GM21390 (cell line): Measurements from ENCODE around the gene ANXA6.
"Not testable (repeated sequence)": the region's sequence is repeated elsewhere in the genome, so short reads cannot be mapped to it uniquely, and the experiment has no call there.

Source experiments
- ATAC-seq: cut with Tn5 transposase; IDR thresholded peaks from one replicate; pipeline ENCODE4 v1.9.1; 2021; ENCODE audit not compliant: unreplicated experiment

The ANXA6 gene

DNA sequence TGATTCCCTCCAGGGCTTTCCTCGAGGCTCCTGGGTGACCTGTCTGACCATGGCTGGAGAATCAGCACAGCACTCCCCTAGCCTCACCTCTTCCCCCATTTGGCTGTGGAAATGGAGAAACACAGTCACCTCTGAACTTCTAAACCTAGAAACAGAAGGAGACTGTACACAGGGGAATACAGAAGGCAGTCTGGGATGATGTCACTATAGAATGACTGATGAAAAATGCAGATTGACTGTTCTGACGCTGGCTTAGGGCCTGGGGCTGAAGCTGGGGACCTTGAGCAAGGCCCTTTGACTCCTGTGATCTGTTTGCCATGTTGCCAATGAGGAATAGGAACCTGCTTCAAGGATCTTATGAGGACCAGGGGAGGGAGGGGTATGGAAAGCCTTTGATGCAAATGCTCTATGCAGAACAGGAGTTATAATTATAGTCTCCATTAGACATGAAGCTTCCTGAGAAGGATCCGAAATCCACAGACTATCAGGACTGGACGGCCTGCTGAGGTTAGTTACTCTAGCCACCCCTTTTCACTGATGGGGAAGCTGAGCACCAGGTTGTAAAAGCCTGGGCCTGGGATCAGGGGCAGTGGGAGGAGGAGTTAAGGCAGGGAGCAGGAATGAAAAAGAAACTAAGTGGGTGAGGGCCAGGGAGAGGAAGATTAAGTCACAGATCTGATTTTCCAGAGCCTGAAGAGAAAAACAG lies 24.4 kb upstream of the ANXA6 start:
- no peak for ATAC-seq

DNA sequence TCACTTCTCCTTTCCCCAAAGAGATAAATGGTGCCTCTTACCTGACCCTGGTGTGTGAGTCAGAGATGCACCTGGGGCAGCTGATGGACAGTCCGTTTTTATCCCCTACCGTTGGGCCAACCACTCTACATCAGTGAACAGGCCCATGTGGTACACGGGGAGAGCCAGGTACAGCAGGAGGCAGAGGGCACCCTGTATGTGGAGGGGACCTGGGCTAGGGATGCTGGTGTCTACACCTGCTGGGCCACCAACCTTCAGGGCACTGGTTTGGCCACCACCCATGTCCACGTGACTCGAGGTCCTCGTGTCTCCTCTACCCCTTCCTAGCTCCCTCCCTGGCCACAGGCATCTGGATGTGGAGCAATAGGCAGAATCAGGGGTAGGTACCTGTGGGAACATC lies 22.7 kb upstream of the ANXA6 start:
- no peak for ATAC-seq

DNA sequence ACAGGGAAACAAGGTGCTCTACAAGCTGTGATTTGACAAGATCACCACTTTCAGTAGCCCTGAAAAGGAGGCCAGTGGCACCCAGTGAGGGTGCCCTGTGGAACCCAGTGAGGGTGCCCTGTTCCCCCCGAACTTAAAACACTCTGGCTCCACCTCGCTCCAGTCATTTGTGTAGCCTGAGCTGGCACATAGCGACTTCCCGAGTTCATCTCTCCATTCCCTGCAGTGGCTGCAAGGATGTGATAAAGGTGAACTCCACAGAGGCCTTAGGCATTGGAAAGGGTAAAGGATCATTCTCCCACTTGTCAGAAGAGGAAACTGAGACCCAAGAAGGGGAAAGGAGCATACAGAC lies 21.9 kb upstream of the ANXA6 start:
- ATAC-seq: no peak

DNA sequence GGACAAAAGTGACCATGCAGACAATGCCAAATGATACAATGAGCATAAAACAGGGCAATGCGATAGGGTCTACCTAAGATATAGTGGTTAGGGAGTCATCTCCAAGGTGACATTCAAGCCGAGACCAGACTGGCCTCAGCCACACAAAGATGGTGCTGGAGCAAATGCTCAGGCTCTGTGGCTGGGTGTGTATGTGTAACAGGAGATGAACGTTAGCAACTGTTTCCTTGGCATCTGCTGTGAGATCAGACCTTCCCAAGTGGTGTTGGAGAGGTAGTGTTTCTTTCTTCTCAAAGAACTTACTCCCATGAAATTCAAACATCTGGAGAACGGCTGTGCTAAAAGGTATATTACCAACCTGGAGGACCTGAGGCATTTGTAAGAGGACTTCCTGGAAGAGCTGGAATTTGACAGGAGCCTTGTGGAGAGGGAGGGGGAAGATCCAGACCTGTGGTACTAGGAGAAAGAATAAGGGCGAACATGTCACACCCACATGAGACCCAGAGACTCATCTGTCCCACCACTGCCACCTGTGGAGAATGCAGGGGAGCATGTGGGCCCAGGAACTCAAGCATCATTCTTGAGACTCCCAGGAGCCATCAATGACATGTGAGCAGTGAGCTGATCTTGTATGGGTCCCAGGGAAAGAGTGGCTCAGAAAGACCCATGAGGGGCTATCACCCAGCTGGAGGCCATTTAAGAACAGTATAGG lies 21.4 kb upstream of the ANXA6 start:
- no peak for ATAC-seq

DNA sequence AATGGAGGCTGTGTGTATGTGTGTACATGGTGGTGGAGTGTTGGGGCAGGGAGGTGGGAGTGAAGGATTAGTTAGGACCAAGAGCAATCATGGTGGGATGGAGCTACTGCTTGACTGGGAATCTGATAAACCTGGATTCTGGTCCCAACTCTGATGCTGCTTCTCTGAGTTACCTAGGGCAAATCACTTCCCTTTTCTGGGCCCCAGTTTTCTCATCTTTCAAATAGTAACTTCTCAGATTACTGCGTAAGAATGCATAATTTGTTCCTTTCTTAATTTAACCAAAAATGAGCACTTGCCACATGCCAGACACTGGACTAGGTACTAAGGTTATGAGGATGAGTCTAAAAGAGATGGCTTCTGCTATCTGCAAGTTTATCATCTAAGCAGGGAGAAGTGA lies 20.8 kb upstream of the ANXA6 start:
- ATAC-seq: no peak

DNA sequence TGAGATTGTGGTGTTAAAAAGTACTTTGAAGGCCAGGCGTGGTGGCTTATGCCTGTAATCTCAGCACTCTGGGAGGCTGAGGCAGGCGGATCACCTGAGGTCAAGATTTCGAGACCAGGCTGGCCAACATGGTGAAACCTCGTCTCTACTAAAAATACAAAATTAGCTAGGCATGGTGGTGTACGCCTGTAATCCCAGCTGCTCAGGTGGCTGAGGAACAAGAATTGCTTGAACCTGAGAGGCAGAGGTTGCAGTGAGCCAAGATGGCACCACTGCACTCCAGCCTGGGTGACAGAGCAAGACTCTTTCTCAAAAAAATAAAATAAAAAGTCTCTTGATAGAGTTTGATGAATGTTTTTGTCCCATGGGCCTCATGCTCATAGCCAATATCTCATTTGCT lies 18.7 kb upstream of the ANXA6 start:
- not testable (repeated sequence) for ATAC-seq

DNA sequence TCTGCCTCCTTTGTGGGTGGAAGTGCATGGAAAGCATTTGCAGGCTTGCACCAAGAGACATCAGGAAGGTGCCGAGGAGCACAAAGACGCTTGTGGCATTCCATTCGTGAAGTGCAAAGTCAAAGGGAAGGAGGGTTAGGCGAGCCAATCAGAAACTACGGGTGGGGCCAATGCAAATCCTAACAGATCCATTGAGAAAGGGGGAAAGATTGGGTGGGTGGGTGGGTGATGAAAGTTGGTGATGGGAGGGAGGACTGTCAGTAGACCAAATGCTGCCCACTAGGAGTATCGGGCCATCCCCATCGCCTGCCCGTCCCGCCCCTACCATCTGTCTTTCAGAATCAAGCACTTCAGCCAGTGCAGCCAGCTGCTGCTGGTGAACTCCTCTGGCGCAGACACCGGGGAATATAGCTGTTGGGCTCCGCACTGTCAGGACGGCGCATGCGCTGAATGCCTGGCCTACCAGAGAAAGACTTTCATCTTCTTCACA lies 17.1 kb upstream of the ANXA6 start:
- ATAC-seq: no peak

DNA sequence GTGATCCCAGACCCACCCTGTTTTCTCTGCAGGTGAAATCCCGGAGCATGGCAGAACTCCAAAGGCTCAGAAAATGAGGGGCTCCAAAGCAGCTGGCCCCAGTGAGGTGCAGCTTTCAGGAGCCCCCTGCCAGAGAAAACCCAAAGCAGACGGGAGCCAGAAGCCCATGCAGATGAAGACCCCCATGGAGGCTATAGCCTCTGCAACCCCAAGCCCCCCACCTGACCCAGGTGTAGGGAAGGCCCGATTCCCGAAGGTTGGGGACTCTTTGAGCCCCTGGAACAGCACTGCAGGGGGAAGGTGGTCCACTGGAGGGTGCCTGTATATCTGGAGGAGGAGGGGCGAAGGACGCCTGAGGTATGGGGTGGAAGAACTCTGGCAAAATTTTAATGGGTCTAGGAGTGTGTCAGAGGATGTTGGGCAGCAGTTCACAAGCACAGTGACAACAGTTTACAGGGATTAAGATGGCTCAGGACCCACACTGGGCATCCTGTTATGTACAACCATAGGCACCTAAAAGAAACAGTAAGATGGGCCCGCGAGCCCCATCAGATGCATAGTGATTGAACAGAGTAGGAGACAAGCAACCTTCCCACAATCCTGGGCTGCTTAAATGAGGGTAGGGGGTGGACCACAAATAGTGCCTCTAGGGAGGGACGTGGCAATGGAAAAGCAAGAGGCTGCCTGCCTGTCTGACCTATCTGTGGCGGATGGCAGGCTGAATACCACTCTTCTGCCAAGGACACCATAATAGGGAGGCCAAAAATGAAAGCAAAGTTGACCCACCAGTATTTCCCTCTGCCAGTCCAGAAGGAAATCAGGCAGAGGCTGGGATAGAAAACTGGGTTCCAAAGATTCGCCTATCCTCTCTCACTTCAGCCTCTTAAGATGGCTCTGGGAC lies 16.4 kb upstream of the ANXA6 start:
- ATAC-seq: no peak

DNA sequence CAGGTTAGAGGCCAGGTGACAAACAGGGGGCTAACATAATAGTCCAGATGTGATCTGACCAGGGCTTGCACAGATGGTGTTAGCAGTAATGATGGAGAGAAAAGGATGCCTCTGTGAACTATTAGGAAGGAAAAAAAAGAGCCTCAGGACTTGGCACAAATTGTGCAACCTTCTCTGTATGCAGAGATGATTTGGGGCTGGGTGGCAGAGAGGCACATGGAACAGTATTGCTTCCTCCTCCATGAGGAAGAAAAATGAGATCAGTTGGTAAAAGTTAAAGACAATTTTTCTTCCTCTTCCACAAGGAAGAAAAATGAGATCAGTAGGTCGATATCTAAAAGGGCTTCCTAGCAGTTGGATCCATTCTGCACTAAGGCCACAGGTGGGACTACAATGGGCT lies 13.9 kb upstream of the ANXA6 start:
- no peak for ATAC-seq

DNA sequence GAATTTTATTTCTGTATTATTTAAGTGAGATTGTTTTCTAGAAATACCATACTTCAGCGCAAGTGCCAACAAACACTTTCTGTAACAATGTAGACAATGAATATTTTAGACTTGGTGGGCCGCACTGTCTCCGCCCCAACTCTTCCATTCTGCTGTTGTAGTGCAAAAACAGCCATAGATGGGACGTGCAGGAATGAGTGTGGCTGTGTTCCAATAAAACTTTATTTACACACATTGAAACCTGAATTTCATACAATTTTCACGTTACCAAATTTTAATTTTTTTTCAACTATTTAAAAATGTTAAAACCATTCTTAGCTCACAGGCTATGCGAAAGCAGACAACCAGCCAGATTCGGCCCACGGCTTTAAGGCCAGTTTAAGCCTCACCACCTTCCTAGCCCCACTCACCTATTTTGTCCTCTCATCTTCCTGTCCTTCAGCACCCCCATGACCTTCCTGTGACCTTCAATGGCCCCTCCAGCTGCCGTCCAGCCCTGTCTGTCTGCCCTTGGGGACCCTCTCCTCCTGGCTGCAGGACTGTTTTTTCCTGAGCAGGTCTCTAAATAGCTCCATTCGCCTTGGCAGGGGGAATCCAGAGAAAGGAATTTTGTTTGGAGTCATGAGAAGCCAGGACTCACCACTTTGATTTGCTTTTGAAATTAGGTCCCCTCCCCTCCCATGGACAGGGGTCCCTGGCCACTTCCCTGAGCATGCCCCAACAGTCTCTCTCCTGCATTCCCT lies 11.2 kb upstream of the ANXA6 start:
- ATAC-seq: no peak

DNA sequence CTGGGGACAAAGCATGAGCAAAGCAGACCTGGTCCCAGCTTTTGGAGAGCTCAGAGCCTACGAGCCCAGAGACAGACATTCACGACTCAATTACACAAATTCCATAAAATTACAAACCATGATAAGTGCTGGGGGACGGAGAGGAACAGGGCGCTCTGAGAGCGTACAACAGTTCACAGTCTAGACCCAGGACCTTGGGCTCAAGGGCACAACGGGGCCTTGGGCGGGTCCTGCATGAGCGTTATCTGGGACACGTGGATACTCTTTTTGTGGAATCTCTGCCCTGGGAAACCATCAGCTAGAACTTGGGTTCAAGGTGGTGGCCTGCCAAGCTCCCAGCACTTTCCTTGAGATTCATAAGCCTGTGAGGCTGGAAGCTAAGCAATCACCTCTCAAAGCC lies 9.4 kb upstream of the ANXA6 start:
- no peak for ATAC-seq

DNA sequence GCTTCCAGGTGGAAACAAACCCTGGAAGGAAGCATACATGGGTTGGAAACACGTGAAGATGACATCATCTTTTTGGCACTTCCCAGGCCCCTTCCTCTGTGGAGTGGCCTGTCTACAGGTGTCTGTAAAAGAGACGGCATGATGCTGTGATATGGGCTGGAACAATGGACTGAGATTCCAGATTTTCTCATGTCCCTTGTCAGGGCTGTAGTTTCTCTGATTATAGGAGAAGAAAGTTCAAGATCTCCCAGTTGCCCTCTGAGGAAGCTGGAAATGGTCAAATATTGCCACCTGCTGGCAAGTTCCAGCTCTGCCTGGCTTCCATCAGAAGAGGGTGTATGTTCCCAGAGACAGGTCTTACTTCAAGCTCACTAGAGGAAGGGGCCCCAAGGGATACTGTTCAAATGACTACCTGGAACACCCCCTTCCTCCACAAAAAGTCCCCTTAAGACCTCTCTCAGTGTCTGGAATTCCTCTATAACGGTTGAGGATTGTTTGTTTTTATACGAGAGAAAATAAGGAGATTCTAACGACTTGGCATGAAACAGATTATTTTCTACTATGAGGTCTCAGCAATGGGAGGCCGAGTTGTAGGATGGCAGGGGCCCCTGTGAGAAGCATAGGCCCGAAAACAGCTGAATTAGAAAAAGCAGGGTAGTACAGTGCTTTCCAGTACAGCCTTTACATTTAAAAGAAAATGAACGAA lies 7.3 kb upstream of the ANXA6 start:
- ATAC-seq: peak; percentile 80

DNA sequence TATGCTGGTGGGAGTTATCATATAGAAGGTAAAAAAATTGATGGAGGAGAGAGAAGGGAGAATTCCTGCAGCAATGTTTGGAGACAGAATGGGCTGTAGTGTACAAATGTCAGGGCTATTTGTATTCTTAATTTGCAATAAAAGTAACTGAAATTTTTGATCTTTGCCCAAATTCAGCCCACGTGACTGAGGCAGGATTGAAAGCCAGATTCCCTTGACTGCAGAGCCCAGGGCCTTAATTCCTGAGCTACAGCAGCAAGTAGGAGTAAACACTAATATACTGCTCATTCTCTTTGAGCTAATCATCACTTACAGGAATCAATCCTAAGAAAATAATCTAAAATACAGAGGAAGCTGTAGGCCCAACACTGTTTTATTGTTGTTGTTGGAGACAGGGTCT lies 5.2 kb upstream of the ANXA6 start:
- ATAC-seq: no peak

DNA sequence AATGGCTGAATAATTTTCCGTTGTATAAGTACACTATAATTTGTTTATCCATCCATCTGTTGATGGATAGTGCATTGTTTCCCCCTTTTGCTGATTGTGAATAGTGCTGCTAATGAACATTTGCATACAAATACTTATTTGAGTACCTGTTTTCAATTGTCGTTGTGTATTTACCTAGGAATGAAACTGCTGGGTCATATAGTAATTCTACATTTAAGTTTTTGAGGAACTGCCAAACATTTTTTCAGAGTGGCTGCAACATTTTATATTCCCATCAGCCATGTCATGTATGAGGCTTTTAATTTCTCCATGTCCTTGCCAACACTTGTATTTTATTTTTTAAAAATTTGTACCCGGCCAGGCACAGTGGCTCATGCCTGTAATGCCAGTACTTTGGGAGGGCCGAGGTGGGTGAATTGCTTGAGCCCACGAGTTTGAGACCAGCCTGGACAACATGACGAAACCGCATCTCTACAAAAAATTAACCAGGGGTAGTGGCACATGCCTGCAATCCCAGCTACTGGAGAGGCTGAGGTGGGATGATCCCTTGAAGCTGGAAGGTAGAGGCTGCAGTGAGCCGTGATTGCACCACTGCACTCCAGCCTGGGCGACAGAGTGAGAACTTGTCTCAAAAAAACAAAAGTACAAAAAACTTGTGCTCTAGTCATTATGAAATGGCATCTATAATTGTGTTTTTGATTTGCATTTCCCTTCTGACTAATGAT lies 2.2 kb upstream of the ANXA6 start:
- ATAC-seq: peak; percentile 24

DNA sequence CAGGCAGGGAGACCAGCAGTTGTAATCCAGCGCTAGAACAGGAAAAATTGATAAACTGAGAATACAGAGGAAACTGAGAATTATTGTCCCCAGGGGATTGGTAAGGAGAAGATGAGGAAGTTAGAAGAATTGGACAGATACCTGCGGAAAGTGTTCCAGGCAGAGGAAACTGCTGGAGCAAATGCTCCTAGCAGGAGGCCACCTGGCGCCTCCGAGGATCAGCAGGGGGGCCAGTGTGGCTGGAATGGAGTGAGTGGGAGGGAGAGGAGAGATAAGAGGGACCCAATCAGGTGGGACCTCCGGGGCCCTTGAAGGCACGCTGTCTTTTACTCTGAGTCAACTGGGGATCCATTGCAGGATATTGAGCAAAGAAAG lies 695 bp upstream of the ANXA6 start:
- ATAC-seq: no peak

DNA sequence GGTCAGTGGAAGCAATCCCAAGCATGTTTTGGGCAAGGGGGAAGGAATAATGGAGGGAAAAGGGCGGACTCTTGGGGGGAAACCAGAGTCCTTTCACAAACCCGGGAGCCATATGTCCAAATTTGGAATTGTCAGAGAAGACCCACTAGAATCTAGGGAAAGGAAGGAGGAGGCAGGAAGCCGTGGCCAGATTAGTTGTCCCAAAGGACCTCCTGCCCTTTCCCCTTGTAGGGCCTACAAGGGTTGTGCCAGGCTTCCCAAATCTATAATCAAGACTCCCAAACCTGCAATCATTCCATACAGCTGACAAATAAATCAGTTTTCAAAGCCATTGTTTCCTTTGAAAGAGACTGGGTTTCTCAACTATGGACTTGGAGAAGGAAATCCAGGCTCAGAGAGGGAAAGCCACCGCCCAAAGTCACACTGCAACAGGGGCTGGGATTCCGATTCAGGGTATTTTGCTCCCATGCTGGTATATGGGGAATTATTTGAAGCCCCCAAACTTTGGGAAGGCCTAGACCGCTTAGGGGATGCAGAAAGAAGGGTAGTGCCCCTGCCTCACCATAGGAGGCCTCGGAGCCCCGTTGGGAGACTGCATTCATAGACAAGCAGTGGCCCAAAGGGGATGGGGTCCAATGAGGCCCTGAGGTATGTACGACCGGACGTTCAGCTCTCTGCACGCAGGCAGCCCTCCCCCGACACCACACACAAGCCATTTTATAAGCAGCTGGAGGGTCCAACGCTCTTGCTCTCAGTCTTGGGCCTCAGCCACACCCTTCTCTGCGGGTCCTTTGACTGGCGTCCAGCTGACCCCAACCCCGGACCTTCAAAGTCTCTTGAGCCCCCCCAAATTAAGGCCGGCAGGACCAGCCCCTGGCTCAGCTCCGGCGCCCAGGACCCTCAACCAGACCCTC lies 815 bp downstream of the ANXA6 start:
- no peak for ATAC-seq

DNA sequence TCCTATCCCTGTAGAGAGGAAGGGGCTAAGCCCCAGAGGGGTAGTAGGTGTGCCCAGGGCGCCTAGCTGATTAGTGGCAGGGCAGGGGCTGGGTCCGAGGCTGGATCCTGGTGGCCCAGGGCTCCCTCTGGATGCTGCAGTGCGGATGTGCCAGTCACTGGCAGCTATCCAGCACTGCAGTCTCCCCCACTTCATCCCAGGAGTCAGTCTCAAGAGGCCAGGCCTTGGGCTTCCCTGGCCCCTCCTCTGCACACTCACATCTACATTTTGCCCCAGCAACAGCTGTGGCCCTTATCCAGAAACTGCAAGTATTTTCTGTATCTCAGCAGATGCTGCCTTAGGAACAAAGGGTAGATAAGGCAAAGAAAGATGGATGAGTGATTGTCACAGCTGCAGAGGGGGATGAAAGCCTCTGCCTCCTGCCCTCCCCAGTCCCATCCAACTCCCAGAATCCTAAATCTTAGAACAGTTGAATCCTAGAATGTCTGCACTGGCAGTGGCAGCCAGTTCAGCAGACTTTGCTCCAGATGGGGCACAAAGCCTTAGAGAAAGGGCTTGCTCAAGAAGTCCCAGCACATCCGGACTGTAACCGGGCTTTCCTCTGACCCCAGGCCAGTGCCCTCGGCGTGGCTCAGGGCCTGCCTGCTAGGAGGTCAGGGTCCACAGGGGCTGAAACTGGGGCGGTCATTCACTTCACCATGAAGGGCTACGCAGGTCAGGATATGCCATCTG lies 1.6 kb downstream of the ANXA6 start:
- peak; percentile 33 for ATAC-seq
